Measurements from ENCODE around the gene DMP1. TPM values are rescaled to one million over a fixed set of nuclear protein-coding genes. Genes with fewer than 3 reads are reported as not detected.

DMP1 gene
- total and polyA plus RNA-seq, 2 donors (not counting 1 experiment from before 2014, with no cell fraction given), result not detected

- Histone ChIP-seq H4K20me1 (ENCODE audit: control insufficient read depth, insufficient read depth, low read length, poor library complexity, severe bottlenecking) (no peaks in the 10 kb centered on the region), H3K79me2 (ENCODE audit: control insufficient read depth, insufficient read depth, low read length) (no peaks in the 10 kb centered on the region), H3K9me3 (ENCODE audit: control extremely low read depth in 1 of 3, control insufficient read depth in 2 of 3, insufficient read depth in 1 of 3, low read length in 2 of 3) (peaks cover 0 to 7% (median 4%) of the 10 kb centered on the region in 3 donors), H3K4me3 (ENCODE audit: control extremely low read depth in 1 of 5, extremely low read depth in 1 of 5, insufficient read depth in 1 of 5, low read depth in 2 of 5, low read length in 4 of 5) (no peak overlapping the region), H2AFZ (ENCODE audit: insufficient read depth, low read depth, low read length, poor library complexity, severe bottlenecking) (no peak overlapping the region), H3K27me3 (replicated peaks in 1 of 4; ENCODE audit: control extremely low read depth in 1 of 4, control insufficient read depth in 3 of 4, insufficient read depth in 4 of 4, low read length in 3 of 4) (no peaks in the 10 kb centered on the region), H3K4me2 (replicated peaks; ENCODE audit: low read depth, low read length, poor library complexity, severe bottlenecking) (no peak overlapping the region), H3K36me3 (replicated peaks in 1 of 2; ENCODE audit: control extremely low read depth in 1 of 2, control insufficient read depth in 1 of 2, extremely low read depth in 1 of 2, insufficient read depth in 2 of 2, low read length in 1 of 2) (no peaks in the 10 kb centered on the region), H3K27ac (ENCODE audit: low read length in 2 of 2) (no peak overlapping the region), H3K9ac (ENCODE audit: low read length) (no peak overlapping the region), H3K4me1 (ENCODE audit: control insufficient read depth in 2 of 2, insufficient read depth in 2 of 2, low read length in 2 of 2) (no peaks in the 10 kb centered on the region)
- Mint-ChIP-seq H3K9me3 (ENCODE audit: insufficient read depth) (no peaks in the 10 kb centered on the region), H3K4me3 (no peak overlapping the region), H3K4me1 (peaks cover 2% of the 10 kb centered on the region), H3K27me3 (no peaks in the 10 kb centered on the region), H3K27ac (no peak overlapping the region)
- CTCF ChIA-PET, result interaction anchor here (0.5 to 2.5 kb wide), 6 partner anchors 19 to 534 kb away, joined by 3 to 20 read pairs (median 4); no protein-coding TSS in a partner anchor
- POLR2A ChIA-PET, result no interaction called here
- ATAC-seq (ENCODE audit: low read depth) (no peak), DNase-seq (no peak)
- intact Hi-C loops (cut with micrococcal nuclease), result loop anchor here (5.0 to 10.0 kb wide), 3 partner anchors 157 to 1350 kb away; partner anchors contain the start of gene MEPE
- no peak for TF ChIP-seq EZH2 (IDR thresholded peaks at IDR 0.05; ENCODE audit: borderline replicate concordance, insufficient read depth, low read depth, low read length, poor library complexity, severe bottlenecking)
- no peak for TF ChIP-seq CTCF (IDR thresholded peaks at IDR 0.05)
- WGBS (ENCODE audit: insufficient coverage), result no CpG with 5 or more reads among the region's 7 CpGs
Measured at GRCh38 chr4:87677731-87678130, 27.7 kb downstream of the DMP1 start.

- H3K27me3 Mint-ChIP-seq, result no peaks in the 10 kb centered on the region
- WGBS (ENCODE audit: insufficient coverage), result 53% methylated on average over 5 of the region's 11 CpGs
- H4K20me1 ChIP-seq (ENCODE audit: control insufficient read depth, insufficient read depth, low read length, poor library complexity, severe bottlenecking), result no peaks in the 10 kb centered on the region
- H3K27me3 ChIP-seq (replicated peaks in 1 of 4; ENCODE audit: control extremely low read depth in 1 of 4, control insufficient read depth in 3 of 4, insufficient read depth in 4 of 4, low read length in 3 of 4), result no peaks in the 10 kb centered on the region
- TF ChIP-seq CTCF (IDR thresholded peaks at IDR 0.05) (peak; percentile 86), EZH2 (IDR thresholded peaks at IDR 0.05; ENCODE audit: borderline replicate concordance, insufficient read depth, low read depth, low read length, poor library complexity, severe bottlenecking) (no peak)
- H3K4me3 ChIP-seq (ENCODE audit: control extremely low read depth in 1 of 5, extremely low read depth in 1 of 5, insufficient read depth in 1 of 5, low read depth in 2 of 5, low read length in 4 of 5), result no peak overlapping the region
- no peak overlapping the region for H3K4me2 ChIP-seq (replicated peaks; ENCODE audit: low read depth, low read length, poor library complexity, severe bottlenecking)
- H3K79me2 ChIP-seq (ENCODE audit: control insufficient read depth, insufficient read depth, low read length), result no peaks in the 10 kb centered on the region
- ChIA-PET POLR2A (no interaction called here), CTCF (interaction anchor here (0.8 to 1.4 kb wide), 7 partner anchors 9 to 532 kb away, joined by 3 to 8 read pairs (median 3); no protein-coding TSS in a partner anchor)
- H2AFZ ChIP-seq (ENCODE audit: insufficient read depth, low read depth, low read length, poor library complexity, severe bottlenecking), result no peak overlapping the region
- H3K36me3 ChIP-seq (replicated peaks in 1 of 2; ENCODE audit: control extremely low read depth in 1 of 2, control insufficient read depth in 1 of 2, extremely low read depth in 1 of 2, insufficient read depth in 2 of 2, low read length in 1 of 2), result no peaks in the 10 kb centered on the region
- H3K4me3 Mint-ChIP-seq, result no peak overlapping the region
- peaks cover 2% of the 10 kb centered on the region for H3K4me1 Mint-ChIP-seq
- H3K27ac Mint-ChIP-seq, result no peak overlapping the region
- intact Hi-C loops (cut with micrococcal nuclease), result loop anchor here (5.0 to 10.0 kb wide), 3 partner anchors 155 to 1348 kb away; partner anchors contain the start of gene MEPE
- peaks cover 0 to 3% (median 0%) of the 10 kb centered on the region in 3 donors for H3K9me3 ChIP-seq (ENCODE audit: control extremely low read depth in 1 of 3, control insufficient read depth in 2 of 3, insufficient read depth in 1 of 3, low read length in 2 of 3)
- no peaks in the 10 kb centered on the region for H3K9me3 Mint-ChIP-seq (ENCODE audit: insufficient read depth)
- H3K9ac ChIP-seq (ENCODE audit: low read length), result no peak overlapping the region
- no peak overlapping the region for H3K27ac ChIP-seq (ENCODE audit: low read length in 2 of 2)
- ATAC-seq (ENCODE audit: low read depth) (no peak), DNase-seq (peak; percentile 41)
- no peaks in the 10 kb centered on the region for H3K4me1 ChIP-seq (ENCODE audit: control insufficient read depth in 2 of 2, insufficient read depth in 2 of 2, low read length in 2 of 2)
Measured at GRCh38 chr4:87679449-87680169, 29.5 kb downstream of the DMP1 start.

Measured in B cell (primary cell).